Stimulated activated effector memory CD8-positive, alpha-beta T cell treated with anti-CD3 and anti-CD28 coated beads, Interleukin-12 subunit alpha, Interleukin-12 subunit beta, amount 100 ng/mL, for 72 hours (primary cell): ENCODE measurements around the gene SNIP1.

Experiments used
- ATAC-seq: fragments of 150-1000 bp; cut with Tn5 transposase; 2 replicates; pipeline ENCODE4 v1.10.0; 2021
- DNase-seq, 2 donors: peaks; one replicate each; pipeline ENCODE4 v3.0.0; 2021 to 2022; ENCODE audit warnings: low spot score in 2 of 2
- H3K27ac Mint-ChIP-seq: one replicate; pipeline ENCODE4 v1.8.0; 2022; ENCODE audit warnings: mild to moderate bottlenecking, mixed read lengths
- H3K36me3 Mint-ChIP-seq: one replicate; pipeline ENCODE4 v1.8.0; 2022; ENCODE audit warnings: mild to moderate bottlenecking, mixed read lengths
- H3K4me1 Mint-ChIP-seq: one replicate; pipeline ENCODE4 v1.8.0; 2022; ENCODE audit warnings: mixed read lengths
- H3K4me3 Mint-ChIP-seq: one replicate; pipeline ENCODE4 v1.8.0; 2022; ENCODE audit warnings: mild to moderate bottlenecking, mixed read lengths
- H3K9me3 Mint-ChIP-seq: one replicate; pipeline ENCODE4 v1.8.0; 2022; ENCODE audit warnings: mixed read lengths

The SNIP1 gene

GRCh38 chr1:37502104-37502503 is 52.0 kb downstream of the SNIP1 start:
- H3K4me1 Mint-ChIP-seq: no peaks in the 10 kb centered on the region
- peaks cover 94% of the 10 kb centered on the region for H3K36me3 Mint-ChIP-seq
- no peak for ATAC-seq
- H3K9me3 Mint-ChIP-seq: no peaks in the 10 kb centered on the region
- no peak for DNase-seq
- H3K27ac Mint-ChIP-seq: peak overlapping the region; percentile 52
- H3K4me3 Mint-ChIP-seq: no peak overlapping the region

GRCh38 chr1:37501661-37502060 is 52.4 kb downstream of the SNIP1 start:
- Mint-ChIP-seq H3K9me3 (no peaks in the 10 kb centered on the region), H3K27ac (peak overlapping the region; percentile 52)

GRCh38 chr1:37498872-37499617 is 55.0 kb downstream of the SNIP1 start:
- Mint-ChIP-seq H3K4me1 (peaks cover under 1% of the 10 kb centered on the region), H3K4me3 (no peak overlapping the region), H3K36me3 (peaks cover 94% of the 10 kb centered on the region), H3K27ac (peak overlapping the region; percentile 80), H3K9me3 (no peaks in the 10 kb centered on the region)
- ATAC-seq (no peak), DNase-seq (no peak)

More at GRCh38 chr1:37501661-37502060, 52.4 kb downstream of the SNIP1 start:
- Mint-ChIP-seq H3K4me3 (no peak overlapping the region), H3K36me3 (peaks cover 94% of the 10 kb centered on the region), H3K4me1 (no peaks in the 10 kb centered on the region)
- ATAC-seq: no peak
- no peak for DNase-seq

GRCh38 chr1:37497832-37498231 is 56.3 kb downstream of the SNIP1 start:
- peaks cover 94% of the 10 kb centered on the region for H3K36me3 Mint-ChIP-seq
- peaks cover 12% of the 10 kb centered on the region for H3K4me1 Mint-ChIP-seq
- no peaks in the 10 kb centered on the region for H3K9me3 Mint-ChIP-seq
- no peak overlapping the region for H3K4me3 Mint-ChIP-seq
- H3K27ac Mint-ChIP-seq: no peak overlapping the region
- DNase-seq: no peak
- no peak for ATAC-seq

GRCh38 chr1:37495875-37496274 is 58.2 kb downstream of the SNIP1 start:
- DNase-seq: no peak
- no peak overlapping the region for H3K27ac Mint-ChIP-seq
- no peak overlapping the region for H3K4me3 Mint-ChIP-seq
- no peak for ATAC-seq
- peaks cover 14% of the 10 kb centered on the region for H3K4me1 Mint-ChIP-seq
- H3K36me3 Mint-ChIP-seq: peaks cover 94% of the 10 kb centered on the region
- no peaks in the 10 kb centered on the region for H3K9me3 Mint-ChIP-seq

GRCh38 chr1:37493336-37494098 is 60.6 kb downstream of the SNIP1 start:
- ATAC-seq (peak; percentile 93), DNase-seq (no peak)
- Mint-ChIP-seq H3K4me1 (peaks cover 14% of the 10 kb centered on the region), H3K4me3 (peak overlapping the region; percentile 1), H3K36me3 (peaks cover 90% of the 10 kb centered on the region), H3K9me3 (no peaks in the 10 kb centered on the region), H3K27ac (peak overlapping the region; percentile 83)

- H3K4me1 Mint-ChIP-seq: peaks cover 22% of the 10 kb centered on the region
- DNase-seq (no peak), ATAC-seq (no peak)
- H3K36me3 Mint-ChIP-seq: peaks cover 95% of the 10 kb centered on the region
- H3K27ac Mint-ChIP-seq: peak overlapping the region; percentile 81
- no peaks in the 10 kb centered on the region for H3K9me3 Mint-ChIP-seq
- H3K4me3 Mint-ChIP-seq: no peak overlapping the region
These were observed 66.5 kb downstream of the SNIP1 start for GRCh38 chr1:37487619-37487984.

GRCh38 chr1:37486680-37487618 is 67.1 kb downstream of the SNIP1 start:
- H3K9me3 Mint-ChIP-seq: no peaks in the 10 kb centered on the region
- ATAC-seq (peak; percentile 76), DNase-seq (peak; percentile 81 to 91)
- H3K36me3 Mint-ChIP-seq: peaks cover 95% of the 10 kb centered on the region
- H3K4me3 Mint-ChIP-seq: no peak overlapping the region
- peak overlapping the region; percentile 81 for H3K27ac Mint-ChIP-seq
- H3K4me1 Mint-ChIP-seq: peaks cover 28% of the 10 kb centered on the region

GRCh38 chr1:37485902-37486679 is 68.0 kb downstream of the SNIP1 start:
- ATAC-seq (no peak), DNase-seq (no peak)
- Mint-ChIP-seq H3K27ac (peak overlapping the region; percentile 81), H3K9me3 (no peaks in the 10 kb centered on the region), H3K4me3 (no peak overlapping the region), H3K36me3 (peaks cover 95% of the 10 kb centered on the region), H3K4me1 (peaks cover 37% of the 10 kb centered on the region)
